ENCODE data around the gene NOP14.
A peak's percentile ranks its signal among the peaks of the same experiment; 100 is the strongest.
"Not testable (repeated sequence)": the region's sequence is repeated elsewhere in the genome, so short reads cannot be mapped to it uniquely, and the experiment has no call there.

NOP14 gene

GRCh38 chr4:2991243-2991642 lies 28.0 kb upstream of the NOP14 start:
- DNase-seq, result no peak
- Histone ChIP-seq H3K4me1 (ENCODE audit: control insufficient read depth, insufficient read depth, low read length, poor library complexity, severe bottlenecking) (no peaks in the 10 kb centered on the region), H3K27ac (ENCODE audit: insufficient read depth, low read length, poor library complexity, severe bottlenecking) (no peak overlapping the region), H3K4me3 (ENCODE audit: insufficient read depth, low read depth, low read length, poor library complexity, severe bottlenecking) (no peak overlapping the region), H3K36me3 (ENCODE audit: control insufficient read depth, insufficient read depth, low read length) (no peaks in the 10 kb centered on the region), H3K9me3 (ENCODE audit: control insufficient read depth, low read length) (no peaks in the 10 kb centered on the region), H3K27me3 (replicated peaks; ENCODE audit: control insufficient read depth, insufficient read depth, low read length, poor library complexity, severe bottlenecking) (no peaks in the 10 kb centered on the region)

GRCh38 chr4:2983715-2984114 lies 20.5 kb upstream of the NOP14 start:
- not testable (repeated sequence) for DNase-seq; H3K4me3 ChIP-seq (ENCODE audit: insufficient read depth, low read depth, low read length, poor library complexity, severe bottlenecking); H3K36me3 ChIP-seq (ENCODE audit: control insufficient read depth, insufficient read depth, low read length); H3K27ac ChIP-seq (ENCODE audit: insufficient read depth, low read length, poor library complexity, severe bottlenecking); H3K9me3 ChIP-seq (ENCODE audit: control insufficient read depth, low read length); H3K4me1 ChIP-seq (ENCODE audit: control insufficient read depth, insufficient read depth, low read length, poor library complexity, severe bottlenecking); H3K27me3 ChIP-seq (replicated peaks; ENCODE audit: control insufficient read depth, insufficient read depth, low read length, poor library complexity, severe bottlenecking)

GRCh38 chr4:2982012-2982411 lies 18.8 kb upstream of the NOP14 start:
- Histone ChIP-seq H3K27ac (ENCODE audit: insufficient read depth, low read length, poor library complexity, severe bottlenecking) (no peak overlapping the region), H3K4me3 (ENCODE audit: insufficient read depth, low read depth, low read length, poor library complexity, severe bottlenecking) (no peak overlapping the region), H3K9me3 (ENCODE audit: control insufficient read depth, low read length) (no peaks in the 10 kb centered on the region), H3K4me1 (ENCODE audit: control insufficient read depth, insufficient read depth, low read length, poor library complexity, severe bottlenecking) (no peaks in the 10 kb centered on the region), H3K36me3 (ENCODE audit: control insufficient read depth, insufficient read depth, low read length) (no peaks in the 10 kb centered on the region), H3K27me3 (replicated peaks; ENCODE audit: control insufficient read depth, insufficient read depth, low read length, poor library complexity, severe bottlenecking) (no peaks in the 10 kb centered on the region)
- no peak for DNase-seq

GRCh38 chr4:2981256-2981819 lies 18.1 kb upstream of the NOP14 start:
- no peak overlapping the region for H3K27ac ChIP-seq (ENCODE audit: insufficient read depth, low read length, poor library complexity, severe bottlenecking)
- no peak overlapping the region for H3K4me3 ChIP-seq (ENCODE audit: insufficient read depth, low read depth, low read length, poor library complexity, severe bottlenecking)
- H3K27me3 ChIP-seq (replicated peaks; ENCODE audit: control insufficient read depth, insufficient read depth, low read length, poor library complexity, severe bottlenecking), result no peaks in the 10 kb centered on the region
- H3K9me3 ChIP-seq (ENCODE audit: control insufficient read depth, low read length), result no peaks in the 10 kb centered on the region
- H3K4me1 ChIP-seq (ENCODE audit: control insufficient read depth, insufficient read depth, low read length, poor library complexity, severe bottlenecking), result no peaks in the 10 kb centered on the region
- no peaks in the 10 kb centered on the region for H3K36me3 ChIP-seq (ENCODE audit: control insufficient read depth, insufficient read depth, low read length)
- DNase-seq, result no peak

DNA sequence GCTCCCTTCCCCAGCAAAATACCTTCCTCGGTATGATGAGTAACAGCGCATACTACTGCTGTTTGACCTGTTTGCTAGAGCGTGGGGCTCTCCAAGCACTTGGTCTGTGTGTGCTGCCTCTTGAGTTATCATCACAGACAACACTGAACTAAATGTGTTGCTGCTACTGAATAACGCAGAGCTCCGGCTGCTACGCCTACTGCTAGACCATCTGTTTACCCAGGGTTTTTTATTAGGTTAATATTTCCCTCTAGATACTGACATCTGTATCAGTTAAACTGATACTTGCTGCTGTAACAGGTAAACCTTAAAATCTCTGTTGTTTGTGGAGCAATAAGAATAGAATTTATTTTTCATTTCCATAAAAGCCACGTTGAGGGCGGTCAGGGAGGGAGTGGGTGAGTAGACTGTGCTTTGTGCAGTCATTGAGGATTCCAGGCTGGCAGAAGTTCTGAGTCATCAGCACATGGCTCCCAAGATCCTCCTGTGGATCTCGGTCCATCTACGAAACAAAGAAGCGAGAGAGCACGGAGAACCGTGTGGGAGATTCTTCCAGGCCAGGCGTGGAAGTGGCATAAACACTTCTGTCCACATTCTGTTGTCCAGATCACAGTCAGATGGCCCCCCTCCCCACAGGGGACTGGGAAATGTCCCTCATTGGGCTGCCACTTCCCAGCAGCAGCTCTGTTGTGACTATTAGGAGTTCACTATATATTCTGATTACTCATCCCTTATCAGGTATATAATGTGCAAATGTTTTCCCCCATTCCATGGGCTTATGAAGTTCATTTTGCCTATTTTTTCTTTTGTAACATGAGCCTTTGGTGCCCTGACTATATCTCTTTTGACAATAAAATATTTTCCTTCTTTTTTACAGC lies 14.2 kb upstream of the NOP14 start:
- no peaks in the 10 kb centered on the region for H3K9me3 ChIP-seq (ENCODE audit: control insufficient read depth, low read length)
- no peaks in the 10 kb centered on the region for H3K27me3 ChIP-seq (replicated peaks; ENCODE audit: control insufficient read depth, insufficient read depth, low read length, poor library complexity, severe bottlenecking)
- DNase-seq, result no peak
- H3K36me3 ChIP-seq (ENCODE audit: control insufficient read depth, insufficient read depth, low read length), result no peaks in the 10 kb centered on the region
- H3K4me3 ChIP-seq (ENCODE audit: insufficient read depth, low read depth, low read length, poor library complexity, severe bottlenecking), result no peak overlapping the region
- H3K4me1 ChIP-seq (ENCODE audit: control insufficient read depth, insufficient read depth, low read length, poor library complexity, severe bottlenecking), result no peaks in the 10 kb centered on the region
- H3K27ac ChIP-seq (ENCODE audit: insufficient read depth, low read length, poor library complexity, severe bottlenecking), result no peak overlapping the region

- no peaks in the 10 kb centered on the region for H3K4me1 ChIP-seq (ENCODE audit: control insufficient read depth, insufficient read depth, low read length, poor library complexity, severe bottlenecking)
- no peak for DNase-seq
- no peak overlapping the region for H3K27ac ChIP-seq (ENCODE audit: insufficient read depth, low read length, poor library complexity, severe bottlenecking)
- no peaks in the 10 kb centered on the region for H3K27me3 ChIP-seq (replicated peaks; ENCODE audit: control insufficient read depth, insufficient read depth, low read length, poor library complexity, severe bottlenecking)
- no peaks in the 10 kb centered on the region for H3K9me3 ChIP-seq (ENCODE audit: control insufficient read depth, low read length)
- H3K4me3 ChIP-seq (ENCODE audit: insufficient read depth, low read depth, low read length, poor library complexity, severe bottlenecking), result no peak overlapping the region
- no peaks in the 10 kb centered on the region for H3K36me3 ChIP-seq (ENCODE audit: control insufficient read depth, insufficient read depth, low read length)
Measured at GRCh38 chr4:2971275-2971674, 8.1 kb upstream of the NOP14 start.

DNA sequence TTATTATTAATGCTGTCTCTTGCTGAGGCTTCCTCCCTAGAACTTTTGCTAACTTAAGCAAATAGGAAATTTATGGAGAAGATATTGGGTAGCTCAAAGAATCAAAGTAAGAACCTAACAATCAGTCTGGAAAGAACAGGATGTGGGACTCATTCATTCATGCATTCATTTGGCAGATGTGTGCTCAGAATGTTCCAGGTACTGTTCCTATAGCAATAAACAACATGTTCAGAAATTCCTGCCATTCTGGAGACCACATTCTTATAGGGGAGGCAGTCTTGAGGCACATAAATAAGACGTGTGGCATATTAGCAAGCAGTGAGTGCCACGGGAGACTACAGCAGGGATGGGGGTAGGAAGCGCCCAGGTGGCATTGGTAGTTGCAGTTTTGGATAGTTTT lies 5.2 kb upstream of the NOP14 start:
- H3K9me3 ChIP-seq (ENCODE audit: control insufficient read depth, low read length), result no peaks in the 10 kb centered on the region
- H3K4me1 ChIP-seq (ENCODE audit: control insufficient read depth, insufficient read depth, low read length, poor library complexity, severe bottlenecking), result peaks cover 7% of the 10 kb centered on the region
- no peaks in the 10 kb centered on the region for H3K36me3 ChIP-seq (ENCODE audit: control insufficient read depth, insufficient read depth, low read length)
- DNase-seq, result no peak
- H3K27me3 ChIP-seq (replicated peaks; ENCODE audit: control insufficient read depth, insufficient read depth, low read length, poor library complexity, severe bottlenecking), result no peaks in the 10 kb centered on the region
- H3K27ac ChIP-seq (ENCODE audit: insufficient read depth, low read length, poor library complexity, severe bottlenecking), result no peak overlapping the region
- no peak overlapping the region for H3K4me3 ChIP-seq (ENCODE audit: insufficient read depth, low read depth, low read length, poor library complexity, severe bottlenecking)

DNA sequence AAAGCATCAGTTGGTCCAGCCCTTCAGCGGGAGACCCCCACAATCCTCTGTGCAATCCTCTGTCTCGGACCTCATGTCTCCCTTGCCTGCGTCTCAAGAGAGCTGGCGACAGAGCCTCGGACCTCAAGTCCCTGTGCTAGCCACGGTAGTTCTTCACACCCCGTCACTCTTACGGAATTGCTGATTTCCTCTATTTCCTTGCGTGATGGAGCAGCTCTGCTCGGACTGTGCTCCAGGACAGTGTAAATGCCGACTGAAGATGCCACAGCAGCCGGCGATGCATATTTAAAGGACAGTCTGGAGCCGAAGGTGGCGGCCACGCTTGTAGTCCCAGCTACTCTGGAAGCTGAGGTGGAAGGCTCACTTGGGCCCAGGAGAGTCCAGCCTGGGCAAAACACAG lies 2.1 kb upstream of the NOP14 start:
- H3K36me3 ChIP-seq (ENCODE audit: control insufficient read depth, insufficient read depth, low read length), result no peaks in the 10 kb centered on the region
- H3K4me1 ChIP-seq (ENCODE audit: control insufficient read depth, insufficient read depth, low read length, poor library complexity, severe bottlenecking), result peaks cover 15% of the 10 kb centered on the region
- H3K27ac ChIP-seq (ENCODE audit: insufficient read depth, low read length, poor library complexity, severe bottlenecking), result no peak overlapping the region
- H3K4me3 ChIP-seq (ENCODE audit: insufficient read depth, low read depth, low read length, poor library complexity, severe bottlenecking), result no peak overlapping the region
- H3K9me3 ChIP-seq (ENCODE audit: control insufficient read depth, low read length), result no peaks in the 10 kb centered on the region
- H3K27me3 ChIP-seq (replicated peaks; ENCODE audit: control insufficient read depth, insufficient read depth, low read length, poor library complexity, severe bottlenecking), result no peaks in the 10 kb centered on the region
- no peak for DNase-seq

DNA sequence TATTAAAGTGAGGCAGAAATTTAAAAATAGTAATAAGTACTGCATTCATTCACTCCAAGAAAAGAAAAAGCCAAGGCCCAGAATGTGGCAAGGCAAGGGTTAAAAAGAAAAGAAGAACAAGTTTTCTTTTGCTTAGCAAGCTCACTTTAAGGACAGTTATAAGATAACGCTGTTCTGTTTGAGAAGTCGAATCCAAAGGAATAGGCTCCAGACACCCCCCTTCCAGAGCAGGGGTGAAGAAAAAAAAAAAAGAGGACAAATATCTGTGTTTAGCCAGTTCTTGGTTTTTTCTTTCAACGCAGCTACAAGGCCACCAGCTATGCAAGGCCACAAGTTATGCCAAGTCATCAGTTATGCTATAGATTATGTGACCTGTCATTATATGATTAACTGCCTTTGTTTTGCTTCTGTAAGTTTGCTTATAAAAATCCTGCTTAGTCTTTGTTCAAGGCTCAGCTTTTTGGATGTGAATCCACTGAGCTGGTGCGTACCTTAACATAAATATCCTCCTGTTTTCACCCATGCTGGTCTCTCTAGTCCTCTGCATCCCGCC lies 1.6 kb upstream of the NOP14 start:
- Histone ChIP-seq H3K4me3 (ENCODE audit: insufficient read depth, low read depth, low read length, poor library complexity, severe bottlenecking) (no peak overlapping the region), H3K4me1 (ENCODE audit: control insufficient read depth, insufficient read depth, low read length, poor library complexity, severe bottlenecking) (peaks cover 15% of the 10 kb centered on the region)

DNA sequence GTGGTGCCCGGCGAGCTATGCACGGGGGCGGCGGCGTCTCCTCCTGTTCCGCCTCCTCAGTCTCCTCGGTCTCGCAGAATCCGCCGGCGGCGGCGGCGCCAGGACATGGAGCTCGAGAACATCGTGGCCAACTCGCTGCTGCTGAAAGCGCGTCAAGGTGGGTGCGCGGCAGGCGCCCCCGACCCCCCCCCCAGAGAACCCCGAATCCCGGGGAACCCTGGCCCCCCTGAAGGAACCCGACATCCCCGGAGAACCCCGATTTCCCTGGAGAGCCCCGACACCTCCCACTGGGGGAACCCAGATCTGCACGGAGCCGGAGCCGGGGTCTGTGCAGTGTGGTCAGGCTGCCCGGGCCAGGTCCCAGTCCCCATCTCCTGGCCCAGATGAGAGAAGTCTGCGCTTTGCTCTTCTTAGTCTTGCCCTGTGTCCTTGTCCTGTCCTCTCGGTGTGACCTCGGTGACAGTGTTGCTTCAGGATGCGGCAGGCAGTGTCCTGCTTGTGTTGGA lies 813 bp upstream of the NOP14 start:
- H3K4me3 ChIP-seq (ENCODE audit: insufficient read depth, low read depth, low read length, poor library complexity, severe bottlenecking), result peak overlapping the region; percentile 78
- no peaks in the 10 kb centered on the region for H3K9me3 ChIP-seq (ENCODE audit: control insufficient read depth, low read length)
- no peaks in the 10 kb centered on the region for H3K27me3 ChIP-seq (replicated peaks; ENCODE audit: control insufficient read depth, insufficient read depth, low read length, poor library complexity, severe bottlenecking)
- H3K36me3 ChIP-seq (ENCODE audit: control insufficient read depth, insufficient read depth, low read length), result no peaks in the 10 kb centered on the region
- no peak for DNase-seq
- peak overlapping the region; percentile 66 for H3K27ac ChIP-seq (ENCODE audit: insufficient read depth, low read length, poor library complexity, severe bottlenecking)
- peaks cover 15% of the 10 kb centered on the region for H3K4me1 ChIP-seq (ENCODE audit: control insufficient read depth, insufficient read depth, low read length, poor library complexity, severe bottlenecking)

More for the DNA sequence above, 1.6 kb upstream of the NOP14 start:
- Histone ChIP-seq H3K36me3 (ENCODE audit: control insufficient read depth, insufficient read depth, low read length) (no peaks in the 10 kb centered on the region), H3K9me3 (ENCODE audit: control insufficient read depth, low read length) (no peaks in the 10 kb centered on the region), H3K27me3 (replicated peaks; ENCODE audit: control insufficient read depth, insufficient read depth, low read length, poor library complexity, severe bottlenecking) (no peaks in the 10 kb centered on the region), H3K27ac (ENCODE audit: insufficient read depth, low read length, poor library complexity, severe bottlenecking) (no peak overlapping the region)
- DNase-seq, result no peak

Measured in effector memory CD4-positive, alpha-beta T cell (primary cell).